ENCODE results near the gene ZNF827.

The ZNF827 gene

GRCh38 chr4:145731028-145731427, 207.6 kb downstream of the ZNF827 start:
- TF ChIP-seq GATA2 (IDR thresholded peaks at IDR 0.05; ENCODE audit: low read depth, low read length) (no peak), GATA3 (IDR thresholded peaks at IDR 0.05; ENCODE audit: low read depth, low read length) (no peak)

- no peak for TF ChIP-seq GATA2 (IDR thresholded peaks at IDR 0.05; ENCODE audit: low read depth, low read length)
- no peak for TF ChIP-seq GATA3 (IDR thresholded peaks at IDR 0.05; ENCODE audit: low read depth, low read length)
Measured at GRCh38 chr4:145730026-145730425, 208.6 kb downstream of the ZNF827 start.

GRCh38 chr4:145723336-145723735, 215.3 kb downstream of the ZNF827 start:
- TF ChIP-seq GATA3 (IDR thresholded peaks at IDR 0.05; ENCODE audit: low read depth, low read length) (no peak), GATA2 (IDR thresholded peaks at IDR 0.05; ENCODE audit: low read depth, low read length) (no peak)

- no peak for TF ChIP-seq GATA2 (IDR thresholded peaks at IDR 0.05; ENCODE audit: low read depth, low read length)
Measured at GRCh38 chr4:145722561-145722960, 216.1 kb downstream of the ZNF827 start.

- TF ChIP-seq GATA2 (IDR thresholded peaks at IDR 0.05; ENCODE audit: low read depth, low read length) (no peak), GATA3 (IDR thresholded peaks at IDR 0.05; ENCODE audit: low read depth, low read length) (no peak)
Measured at GRCh38 chr4:145720656-145721055, 218.0 kb downstream of the ZNF827 start.

GRCh38 chr4:145719752-145720624, 218.6 kb downstream of the ZNF827 start:
- TF ChIP-seq GATA3 (IDR thresholded peaks at IDR 0.05; ENCODE audit: low read depth, low read length) (no peak), GATA2 (IDR thresholded peaks at IDR 0.05; ENCODE audit: low read depth, low read length) (no peak)

- TF ChIP-seq GATA3 (IDR thresholded peaks at IDR 0.05; ENCODE audit: low read depth, low read length) (no peak), GATA2 (IDR thresholded peaks at IDR 0.05; ENCODE audit: low read depth, low read length) (no peak)
Measured at GRCh38 chr4:145716661-145717200, 221.9 kb downstream of the ZNF827 start.

GRCh38 chr4:145716200-145716599, 222.4 kb downstream of the ZNF827 start:
- no peak for TF ChIP-seq GATA2 (IDR thresholded peaks at IDR 0.05; ENCODE audit: low read depth, low read length)
- TF ChIP-seq GATA3 (IDR thresholded peaks at IDR 0.05; ENCODE audit: low read depth, low read length), result no peak

GRCh38 chr4:145709843-145710242, 228.8 kb downstream of the ZNF827 start:
- TF ChIP-seq GATA2 (IDR thresholded peaks at IDR 0.05; ENCODE audit: low read depth, low read length), result no peak
- TF ChIP-seq GATA3 (IDR thresholded peaks at IDR 0.05; ENCODE audit: low read depth, low read length), result no peak

GRCh38 chr4:145709336-145709735, 229.3 kb downstream of the ZNF827 start:
- TF ChIP-seq GATA3 (IDR thresholded peaks at IDR 0.05; ENCODE audit: low read depth, low read length), result no peak
- no peak for TF ChIP-seq GATA2 (IDR thresholded peaks at IDR 0.05; ENCODE audit: low read depth, low read length)

Data from SH-SY5Y (cell line).